ENCODE measurements around the gene GADL1. TPM values are rescaled to one million over a fixed set of nuclear protein-coding genes. Genes with fewer than 3 reads are reported as not detected.

GADL1 gene
- total and polyA plus RNA-seq, 7 donors, result 0.89 to 5.6 (median 1.5) TPM

- WGBS, 3 donors, result 66 to 78% (median 73%) methylated on average over 2 of the region's 2 CpGs
- H3K4me3 ChIP-seq, result no peak overlapping the region
- H3K27ac ChIP-seq, result no peak overlapping the region
- no peak for TF ChIP-seq CTCF (IDR thresholded peaks at IDR 0.05)
- ATAC-seq (no peak), DNase-seq (no peak)
- intact Hi-C loops (cut with DNase I), result no loop called here
- H3K4me1 ChIP-seq, result no peaks in the 10 kb centered on the region
- H3K27me3 ChIP-seq (ENCODE audit: insufficient read depth in 3 of 3, low read length in 2 of 3), result no peaks in the 10 kb centered on the region
- H3K9me3 ChIP-seq, result no peaks in the 10 kb centered on the region
- H3K36me3 ChIP-seq (ENCODE audit: insufficient read depth in 1 of 2, low read depth in 1 of 2), result no peaks in the 10 kb centered on the region
Observed at GRCh38 chr3:30835667-30836066, 58.8 kb downstream of the GADL1 start.

- Histone ChIP-seq H3K4me3 (no peak overlapping the region), H3K4me1 (peaks cover 12% of the 10 kb centered on the region), H3K9me3 (no peaks in the 10 kb centered on the region), H3K36me3 (ENCODE audit: insufficient read depth in 1 of 2, low read depth in 1 of 2) (no peaks in the 10 kb centered on the region), H3K27me3 (ENCODE audit: insufficient read depth in 3 of 3, low read length in 2 of 3) (no peaks in the 10 kb centered on the region), H3K27ac (no peak overlapping the region)
- DNase-seq (no peak), ATAC-seq (no peak)
- intact Hi-C loops (cut with DNase I), result no loop called here
- WGBS, 3 donors, result 44 to 66% (median 46%) methylated on average over 4 of the region's 4 CpGs
- no peak for TF ChIP-seq CTCF (IDR thresholded peaks at IDR 0.05)
Observed at GRCh38 chr3:30832961-30833575, 61.4 kb downstream of the GADL1 start.

GRCh38 chr3:30827080-30827479, 67.4 kb downstream of the GADL1 start:
- no peak for TF ChIP-seq CTCF (IDR thresholded peaks at IDR 0.05)
- DNase-seq (no peak), ATAC-seq (peak in 3 of 4 donors; percentile 35 to 60 (median 55))
- H3K27me3 ChIP-seq (ENCODE audit: insufficient read depth in 3 of 3, low read length in 2 of 3), result no peaks in the 10 kb centered on the region
- WGBS, 3 donors, result 58 to 81% (median 68%) methylated on average over 1 of the region's 1 CpG
- H3K9me3 ChIP-seq, result no peaks in the 10 kb centered on the region
- H3K4me1 ChIP-seq, result peaks cover 55% of the 10 kb centered on the region
- peak overlapping the region; percentile 78 for H3K27ac ChIP-seq
- intact Hi-C loops (cut with DNase I), result no loop called here
- H3K4me3 ChIP-seq, result no peak overlapping the region
- no peaks in the 10 kb centered on the region for H3K36me3 ChIP-seq (ENCODE audit: insufficient read depth in 1 of 2, low read depth in 1 of 2)

GRCh38 chr3:30826531-30826942, 67.9 kb downstream of the GADL1 start:
- peak; percentile 94 to 97 (median 96) for ATAC-seq
- Histone ChIP-seq H3K27ac (peak overlapping the region; percentile 78), H3K27me3 (ENCODE audit: insufficient read depth in 3 of 3, low read length in 2 of 3) (no peaks in the 10 kb centered on the region), H3K4me1 (peaks cover 55% of the 10 kb centered on the region), H3K4me3 (no peak overlapping the region), H3K36me3 (ENCODE audit: insufficient read depth in 1 of 2, low read depth in 1 of 2) (no peaks in the 10 kb centered on the region), H3K9me3 (no peaks in the 10 kb centered on the region)
- no peak for DNase-seq
- 9 to 15% (median 15%) methylated on average over 2 of the region's 2 CpGs for WGBS, 3 donors
- TF ChIP-seq CTCF (IDR thresholded peaks at IDR 0.05), result no peak
- intact Hi-C loops (cut with DNase I), result no loop called here
